ENCODE results near the gene LDLRAD3. TPM values are rescaled to one million over a fixed set of nuclear protein-coding genes. Genes with fewer than 3 reads are reported as not detected.

The LDLRAD3 gene
- total RNA-seq, 1 experiment from 2014 or later: 15.3 TPM

DNA sequence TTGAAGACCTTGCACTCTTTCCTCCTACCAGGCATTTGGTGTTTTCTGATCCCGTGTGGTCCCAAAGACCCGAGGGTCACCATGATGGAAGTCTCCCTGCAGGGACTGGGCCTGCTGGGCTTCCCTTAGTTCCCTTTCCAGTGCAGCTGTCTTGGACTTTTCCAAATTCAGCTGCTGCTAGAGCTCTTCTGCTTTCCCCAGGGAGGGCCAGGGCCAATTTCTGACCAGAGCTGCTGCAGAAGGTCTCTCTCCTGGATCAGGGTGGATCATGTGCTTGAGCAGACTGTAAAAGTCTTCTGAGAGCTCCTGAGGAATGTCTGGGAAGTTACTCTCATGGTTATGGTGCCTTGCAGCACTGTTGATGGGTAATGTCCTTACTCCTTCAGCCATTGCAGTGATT lies 23.2 kb downstream of the LDLRAD3 start:
- Histone ChIP-seq H3K27ac (ENCODE audit: low read length) (no peak overlapping the region), H3K36me3 (ENCODE audit: low read depth, low read length) (no peaks in the 10 kb centered on the region), H3K27me3 (ENCODE audit: low read length) (no peaks in the 10 kb centered on the region), H3K4me1 (ENCODE audit: insufficient read depth, low read length) (peaks cover 20% of the 10 kb centered on the region), H3K4me2 (ENCODE audit: low read length) (no peak overlapping the region), H4K20me1 (ENCODE audit: low read length) (peaks cover 3% of the 10 kb centered on the region; the same call in 1 of the 2 replicates), H3K9ac (ENCODE audit: low read length) (no peak overlapping the region), H3F3A (ENCODE audit: low read length, unreplicated experiment) (no peaks in the 10 kb centered on the region), H3K9me3 (ENCODE audit: low read length) (no peaks in the 10 kb centered on the region), H3K79me2 (ENCODE audit: low read length) (peaks cover 93% of the 10 kb centered on the region), H2AFZ (ENCODE audit: low read length) (no peak overlapping the region), H3K4me3 (ENCODE audit: low read length) (no peak overlapping the region), H3K9me2 (replicated peaks; ENCODE audit: low read length) (no peaks in the 10 kb centered on the region)
- POLR2A ChIA-PET (ENCODE audit: unreplicated experiment): no interaction called here
- intact Hi-C loops (cut with micrococcal nuclease): no loop called here
- DNase-seq (no peak), ATAC-seq (no peak)
- no TSS peak for BruUV-seq (replicated peaks)
- CTCF ChIA-PET: no interaction called here
- TF ChIP-seq EZH2 (IDR thresholded peaks at IDR 0.05; ENCODE audit: low read length, unreplicated experiment) (no peak), EZH2phosphoT487 (IDR thresholded peaks at IDR 0.05; ENCODE audit: borderline replicate concordance, low read length) (no peak)
- TF ChIP-seq, protein P1, sequence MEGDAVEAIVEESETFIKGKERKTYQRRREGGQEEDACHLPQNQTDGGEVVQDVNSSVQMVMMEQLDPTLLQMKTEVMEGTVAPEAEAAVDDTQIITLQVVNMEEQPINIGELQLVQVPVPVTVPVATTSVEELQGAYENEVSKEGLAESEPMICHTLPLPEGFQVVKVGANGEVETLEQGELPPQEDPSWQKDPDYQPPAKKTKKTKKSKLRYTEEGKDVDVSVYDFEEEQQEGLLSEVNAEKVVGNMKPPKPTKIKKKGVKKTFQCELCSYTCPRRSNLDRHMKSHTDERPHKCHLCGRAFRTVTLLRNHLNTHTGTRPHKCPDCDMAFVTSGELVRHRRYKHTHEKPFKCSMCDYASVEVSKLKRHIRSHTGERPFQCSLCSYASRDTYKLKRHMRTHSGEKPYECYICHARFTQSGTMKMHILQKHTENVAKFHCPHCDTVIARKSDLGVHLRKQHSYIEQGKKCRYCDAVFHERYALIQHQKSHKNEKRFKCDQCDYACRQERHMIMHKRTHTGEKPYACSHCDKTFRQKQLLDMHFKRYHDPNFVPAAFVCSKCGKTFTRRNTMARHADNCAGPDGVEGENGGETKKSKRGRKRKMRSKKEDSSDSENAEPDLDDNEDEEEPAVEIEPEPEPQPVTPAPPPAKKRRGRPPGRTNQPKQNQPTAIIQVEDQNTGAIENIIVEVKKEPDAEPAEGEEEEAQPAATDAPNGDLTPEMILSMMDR (conservative IDR thresholded peaks at IDR 0.05; ENCODE audit: low read depth, low read length): no peak

DNA sequence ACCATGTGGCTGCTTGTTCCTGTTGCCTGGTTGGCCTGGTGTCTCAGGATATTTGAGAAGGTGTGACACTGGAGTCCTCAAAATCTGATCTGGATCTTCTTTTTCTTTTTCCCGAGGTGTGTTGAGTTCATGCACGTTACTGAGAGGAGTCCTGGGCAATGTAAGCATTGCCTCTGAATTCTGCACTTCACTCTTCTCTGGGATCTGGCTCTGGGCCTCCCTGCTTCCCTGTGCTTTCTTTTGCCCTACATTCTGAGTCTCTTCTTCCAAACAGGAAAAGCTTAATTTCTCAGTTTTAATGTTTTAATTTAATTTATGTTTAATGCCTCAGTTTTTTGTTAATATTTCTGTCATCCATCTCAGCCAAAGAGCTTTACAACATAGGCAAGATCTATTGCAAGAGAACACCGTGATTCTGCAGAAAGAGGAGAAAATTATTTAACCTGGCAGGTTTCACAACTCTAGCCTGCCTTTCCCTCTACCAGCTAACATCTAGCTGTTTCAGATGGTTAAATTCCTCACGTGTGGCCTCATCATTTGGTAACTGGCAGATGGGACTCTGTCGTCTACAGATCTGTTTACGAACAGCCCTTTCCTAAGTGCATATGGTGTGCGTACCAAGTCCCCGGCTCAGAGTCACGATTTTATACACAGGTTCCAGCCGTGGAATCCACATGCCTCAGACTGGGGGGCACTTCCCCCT lies 24.7 kb downstream of the LDLRAD3 start:
- ATAC-seq: no peak
- intact Hi-C loops (cut with micrococcal nuclease): loop anchor here (1.0 kb wide), 1 partner anchor 40 kb away; no protein-coding TSS in a partner anchor
- no peaks in the 10 kb centered on the region for H3K9me3 ChIP-seq (ENCODE audit: low read length)
- H3K27ac ChIP-seq (ENCODE audit: low read length): no peak overlapping the region
- ChIA-PET CTCF (interaction anchor here (1.8 kb wide), 1 partner anchor 146 kb away, joined by 10 read pairs; no protein-coding TSS in a partner anchor), POLR2A (ENCODE audit: unreplicated experiment) (no interaction called here)
- peaks cover 20% of the 10 kb centered on the region for H3K4me1 ChIP-seq (ENCODE audit: insufficient read depth, low read length)
- no peaks in the 10 kb centered on the region for H3F3A ChIP-seq (ENCODE audit: low read length, unreplicated experiment)
- H3K27me3 ChIP-seq (ENCODE audit: low read length): no peaks in the 10 kb centered on the region
- no peak overlapping the region for H3K9ac ChIP-seq (ENCODE audit: low read length)
- no TSS peak for BruUV-seq (replicated peaks)
- no peak overlapping the region for H2AFZ ChIP-seq (ENCODE audit: low read length)
- no peak for DNase-seq
- peaks cover 2% of the 10 kb centered on the region; the same call in 1 of the 2 replicates for H4K20me1 ChIP-seq (ENCODE audit: low read length)
- H3K36me3 ChIP-seq (ENCODE audit: low read depth, low read length): no peaks in the 10 kb centered on the region
- no peak overlapping the region for H3K4me3 ChIP-seq (ENCODE audit: low read length)
- TF ChIP-seq, protein P1 (conservative IDR thresholded peaks at IDR 0.05; ENCODE audit: low read depth, low read length): no peak
- no peak for TF ChIP-seq EZH2 (IDR thresholded peaks at IDR 0.05; ENCODE audit: low read length, unreplicated experiment)
- TF ChIP-seq EZH2phosphoT487 (IDR thresholded peaks at IDR 0.05; ENCODE audit: borderline replicate concordance, low read length): no peak
- H3K9me2 ChIP-seq (replicated peaks; ENCODE audit: low read length): no peaks in the 10 kb centered on the region
- no peak overlapping the region for H3K4me2 ChIP-seq (ENCODE audit: low read length)
- peaks cover 89% of the 10 kb centered on the region for H3K79me2 ChIP-seq (ENCODE audit: low read length)

Measured in PC-3 (cell line).